GM12873 (cell line): ENCODE data around the gene RAMP2.

Experiments used
- CTCF ChIP-seq: IDR thresholded peaks from 2 replicates; pipeline ENCODE4 v1.5.1; 2012; ENCODE audit warnings: low read depth, mild to moderate bottlenecking, moderate library complexity, low read length, control low read depth; ENCODE audit not compliant: insufficient read depth; ENCODE audit errors: missing control alignments

Gene RAMP2

GRCh38 chr17:42787266-42787665, 26.2 kb downstream of the RAMP2 start:
- no peak for TF ChIP-seq CTCF

DNA sequence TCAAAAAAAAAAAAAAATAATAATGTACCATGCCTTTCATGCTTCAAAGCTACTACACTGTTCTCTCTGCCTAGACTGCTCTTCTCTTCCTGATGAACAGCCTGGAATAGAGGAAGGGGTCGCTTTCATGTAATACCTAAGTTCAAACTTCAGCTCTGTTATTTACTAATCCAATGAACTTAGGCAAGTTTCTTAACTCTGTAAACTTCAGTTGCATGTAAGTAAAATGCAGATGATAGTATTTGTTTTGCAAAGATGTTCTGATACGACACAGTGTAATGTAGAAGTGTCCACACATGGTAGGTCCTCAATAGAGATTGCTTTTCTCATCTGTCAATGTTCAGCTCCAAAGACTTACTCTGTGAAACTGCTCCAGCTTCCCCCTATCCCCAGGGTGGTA, 30.9 kb downstream of the RAMP2 start:
- TF ChIP-seq CTCF: no peak

DNA sequence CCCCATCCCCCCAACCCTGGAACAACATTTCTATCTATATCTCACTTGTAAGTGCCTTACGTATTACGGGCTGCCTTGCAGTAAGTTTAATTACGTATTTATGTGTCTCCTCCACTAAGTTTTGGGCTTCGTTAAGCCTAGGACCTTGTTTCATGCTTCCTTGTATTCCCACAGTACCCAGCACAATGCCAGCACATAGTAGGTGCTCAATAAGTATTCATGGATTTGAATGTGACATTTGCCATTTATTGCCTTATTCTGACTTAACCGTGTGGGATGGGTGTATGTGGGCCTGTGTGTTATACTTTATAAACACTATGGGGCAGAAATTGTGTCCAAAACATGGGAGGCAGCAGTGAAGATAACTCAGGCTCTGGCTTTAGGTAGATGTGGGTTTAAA, 31.5 kb downstream of the RAMP2 start:
- TF ChIP-seq CTCF: no peak

- no peak for TF ChIP-seq CTCF
Measured at GRCh38 chr17:42795061-42795460, 34.0 kb downstream of the RAMP2 start.

GRCh38 chr17:42795465-42795864, 34.4 kb downstream of the RAMP2 start:
- no peak for TF ChIP-seq CTCF

DNA sequence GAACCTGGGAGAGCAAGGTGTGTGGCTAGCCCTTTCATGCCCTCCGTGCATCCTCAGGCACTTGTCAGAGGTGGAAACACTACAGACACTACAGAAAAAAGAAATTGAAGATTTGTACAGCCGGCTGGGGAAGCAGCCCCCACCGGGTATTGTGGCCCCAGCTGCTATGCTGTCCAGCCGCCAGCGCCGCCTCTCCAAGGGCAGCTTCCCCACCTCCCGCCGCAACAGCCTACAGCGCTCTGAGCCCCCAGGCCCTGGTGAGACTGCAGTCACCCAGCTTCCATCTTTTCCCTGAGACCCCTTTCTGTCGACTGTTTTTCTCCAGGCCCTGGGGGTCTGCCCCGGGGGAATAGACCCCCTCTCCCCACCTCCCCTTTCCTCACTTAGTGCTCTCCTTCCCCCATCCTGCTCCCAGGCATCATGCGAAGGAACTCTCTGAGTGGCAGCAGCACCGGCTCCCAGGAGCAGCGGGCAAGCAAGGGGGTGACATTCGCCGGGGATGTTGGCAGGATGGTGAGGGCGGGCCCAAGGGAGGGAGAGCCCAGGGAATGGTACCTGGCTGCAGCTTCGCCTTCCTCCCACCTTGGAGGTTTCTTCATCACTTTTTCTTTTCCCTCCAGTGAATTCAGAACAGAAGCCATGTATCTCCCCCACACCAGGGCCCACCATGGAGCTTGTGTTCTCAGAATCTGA, 35.2 kb downstream of the RAMP2 start:
- TF ChIP-seq CTCF: no peak

- TF ChIP-seq CTCF: no peak
Measured at GRCh38 chr17:42797067-42798007, 36.3 kb downstream of the RAMP2 start.
